8988T (cell line): ENCODE results near the gene SCUBE2.
"Not testable (repeated sequence)": the region's sequence is repeated elsewhere in the genome, so short reads cannot be mapped to it uniquely, and the experiment has no call there.

ENCODE experiments used
- DNase-seq: peaks from one replicate; pipeline ENCODE4 v3.0.0; 2011

Gene SCUBE2

GRCh38 chr11:9103542-9104276, 12.3 kb upstream of the SCUBE2 start:
- DNase-seq: no peak

- DNase-seq: no peak
Measured at GRCh38 chr11:9099617-9100016, 8.2 kb upstream of the SCUBE2 start.

DNA sequence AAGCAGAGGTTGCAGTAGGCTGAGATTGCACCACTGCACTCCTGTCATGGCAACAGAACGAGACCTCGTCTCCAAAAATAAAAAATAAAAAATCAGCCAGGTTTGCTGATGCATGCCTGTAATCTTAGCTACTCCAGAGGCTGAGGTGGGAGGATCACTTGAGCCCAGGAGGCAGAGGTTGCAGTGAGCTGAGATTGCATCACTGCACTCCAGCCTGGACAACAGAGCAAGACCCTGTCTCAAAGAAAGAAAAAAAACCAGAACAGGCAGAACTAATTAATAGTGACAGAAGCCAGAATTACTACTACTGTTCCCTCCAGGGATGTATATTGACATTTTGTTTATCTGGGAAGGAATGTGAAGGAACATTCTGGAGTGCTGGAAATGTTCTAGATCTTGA, 7.1 kb upstream of the SCUBE2 start:
- not testable (repeated sequence) for DNase-seq

- DNase-seq: not testable (repeated sequence)
Measured at GRCh38 chr11:9097186-9097943, 6.0 kb upstream of the SCUBE2 start.

- no peak for DNase-seq
Measured at GRCh38 chr11:9096427-9096826, 5.0 kb upstream of the SCUBE2 start.

- DNase-seq: no peak
Measured at GRCh38 chr11:9095421-9095820, 4.0 kb upstream of the SCUBE2 start.

DNA sequence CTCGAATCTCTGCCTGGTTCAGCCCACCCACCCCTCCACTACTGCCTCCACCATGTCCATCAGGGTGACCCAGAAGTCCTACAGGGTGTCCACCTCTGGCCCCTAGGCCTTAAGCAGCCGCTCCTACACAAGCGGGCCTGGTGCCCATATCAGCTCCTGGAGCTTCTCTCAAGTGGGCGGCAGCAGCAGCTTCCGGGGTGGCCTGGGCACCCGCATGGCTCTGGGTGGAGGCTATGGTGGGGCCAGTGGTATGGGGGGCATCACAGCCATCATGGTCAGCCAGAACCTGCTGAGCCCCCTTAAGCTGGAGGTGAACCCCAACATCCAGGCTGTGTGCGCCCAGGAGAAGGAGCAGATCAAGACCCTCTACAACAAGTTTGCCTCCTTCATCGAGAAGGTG, 3.0 kb upstream of the SCUBE2 start:
- DNase-seq: no peak

- DNase-seq: no peak
Measured at GRCh38 chr11:9092853-9093778, 1.7 kb upstream of the SCUBE2 start.

GRCh38 chr11:9092072-9092471, 673 bp upstream of the SCUBE2 start:
- no peak for DNase-seq

- DNase-seq: no peak
Measured at GRCh38 chr11:9090488-9091043, 833 bp downstream of the SCUBE2 start.

GRCh38 chr11:9089636-9090035, 1.8 kb downstream of the SCUBE2 start:
- DNase-seq: no peak

DNA sequence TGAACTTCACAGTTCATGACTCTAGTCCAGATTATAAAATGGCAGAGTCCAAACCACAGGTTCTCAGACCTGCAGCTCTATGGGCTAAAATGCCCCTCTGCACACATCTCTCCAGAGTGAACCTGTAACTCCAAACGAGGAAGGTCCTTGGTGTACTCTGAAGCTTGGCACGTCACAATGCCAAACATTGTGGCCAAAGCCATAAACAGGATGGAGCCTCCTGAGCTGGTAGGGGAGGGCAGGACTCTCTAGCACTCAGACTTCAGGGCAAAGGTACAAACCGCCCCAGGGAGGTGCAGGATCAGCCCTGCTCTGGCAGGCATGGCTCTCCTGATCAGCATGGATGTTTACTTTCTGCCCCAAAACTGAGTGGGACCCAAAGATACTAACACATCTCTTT, 2.3 kb downstream of the SCUBE2 start:
- no peak for DNase-seq

- DNase-seq: no peak
Measured at GRCh38 chr11:9082575-9082974, 8.8 kb downstream of the SCUBE2 start.

GRCh38 chr11:9081153-9081552, 10.2 kb downstream of the SCUBE2 start:
- DNase-seq: no peak

GRCh38 chr11:9078113-9079086, 13.0 kb downstream of the SCUBE2 start:
- no peak for DNase-seq

- no peak for DNase-seq
Measured at GRCh38 chr11:9077164-9077563, 14.2 kb downstream of the SCUBE2 start.

DNA sequence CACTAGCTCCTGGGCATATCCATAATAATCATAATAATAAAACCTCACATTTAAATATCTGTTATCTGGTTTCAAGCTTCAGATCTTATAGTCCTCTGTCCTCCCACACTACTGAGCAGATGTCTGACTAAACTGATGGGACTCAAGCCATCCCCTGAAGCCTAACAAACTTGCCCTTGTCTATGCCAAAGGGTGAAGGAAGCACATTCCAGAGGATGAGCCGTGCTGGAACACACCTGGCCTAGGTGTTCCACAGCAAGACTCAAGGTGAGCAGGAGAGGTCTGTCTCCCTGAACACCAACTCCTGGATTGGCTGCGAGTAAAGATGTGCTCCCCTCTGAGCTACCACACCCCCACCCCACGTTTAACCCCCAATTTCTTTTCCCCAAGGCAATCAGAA, 14.7 kb downstream of the SCUBE2 start:
- DNase-seq: no peak

DNA sequence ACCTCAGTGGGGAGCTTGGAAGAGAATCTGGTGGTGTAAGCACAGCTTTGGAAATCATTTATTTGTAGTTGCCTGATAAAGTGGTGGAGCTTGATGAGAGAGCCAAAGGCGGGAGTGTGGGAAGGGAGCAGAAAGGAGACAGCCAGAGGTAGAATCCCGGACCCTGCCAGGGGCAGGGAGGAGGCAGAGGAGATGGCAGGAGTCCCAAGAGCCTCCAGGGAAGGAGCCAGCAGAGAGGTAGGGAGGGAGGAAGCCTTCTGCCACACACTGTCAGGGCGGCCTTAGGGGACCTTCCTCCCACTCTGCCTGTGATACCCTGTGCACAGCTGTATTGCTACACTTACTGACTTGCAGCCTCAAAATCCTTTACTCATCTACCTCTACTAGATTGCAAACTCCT, 15.4 kb downstream of the SCUBE2 start:
- no peak for DNase-seq

- no peak for DNase-seq
Measured at GRCh38 chr11:9075556-9075955, 15.8 kb downstream of the SCUBE2 start.

- no peak for DNase-seq
Measured at GRCh38 chr11:9074338-9075029, 16.9 kb downstream of the SCUBE2 start.
